Suppressor macrophage treated with lipopolysaccharide for 1 hour (primary cell): Measurements from ENCODE around the gene MRPS2.
A peak's percentile ranks its signal among the peaks of the same experiment; 100 is the strongest.
"Not testable (repeated sequence)": the region's sequence is repeated elsewhere in the genome, so short reads cannot be mapped to it uniquely, and the experiment has no call there.

Experiments used
- DNase-seq, 3 donors: peaks; one replicate each; pipeline ENCODE4 v3.0.0-alpha.2; 2020 to 2022

Gene MRPS2

GRCh38 chr9:135500525-135501260 lies at the start of gene MRPS2:
TSS of gene MRPS2 (plus strand) at chr9:135500682. CDS start at chr9:135500711, 29 bp downstream.
- peak; percentile 91 to 97 (median 94) for DNase-seq

- DNase-seq, result no peak
Measured at GRCh38 chr9:135450956-135451355, 49.5 kb upstream of the MRPS2 start.

- DNase-seq, result not testable (repeated sequence)
Measured at GRCh38 chr9:135451909-135452308, 48.6 kb upstream of the MRPS2 start.

- no peak for DNase-seq
Measured at GRCh38 chr9:135454737-135455136, 45.7 kb upstream of the MRPS2 start.

GRCh38 chr9:135455401-135456030 lies 45.0 kb upstream of the MRPS2 start:
- no peak for DNase-seq

GRCh38 chr9:135456436-135457104 lies 43.9 kb upstream of the MRPS2 start:
- no peak for DNase-seq

GRCh38 chr9:135458478-135458877 lies 42.0 kb upstream of the MRPS2 start:
- DNase-seq, result not testable (repeated sequence)

GRCh38 chr9:135461936-135462335 lies 38.5 kb upstream of the MRPS2 start:
- no peak for DNase-seq

GRCh38 chr9:135463140-135463539 lies 37.3 kb upstream of the MRPS2 start:
- DNase-seq, result peak; percentile 42 to 48 (median 47)

- DNase-seq, result no peak
Measured at GRCh38 chr9:135464181-135464580, 36.3 kb upstream of the MRPS2 start.

GRCh38 chr9:135468854-135469521 lies 31.5 kb upstream of the MRPS2 start:
- DNase-seq, result peak; percentile 75 to 83 (median 81)

GRCh38 chr9:135471791-135472640 lies 28.5 kb upstream of the MRPS2 start:
- no peak for DNase-seq

- DNase-seq, result no peak
Measured at GRCh38 chr9:135473972-135474543, 26.4 kb upstream of the MRPS2 start.

- peak; percentile 36 to 60 (median 44) for DNase-seq
Measured at GRCh38 chr9:135474915-135475314, 25.6 kb upstream of the MRPS2 start.

- no peak for DNase-seq
Measured at GRCh38 chr9:135476561-135477355, 23.7 kb upstream of the MRPS2 start.

- DNase-seq, result no peak
Measured at GRCh38 chr9:135478191-135478590, 22.3 kb upstream of the MRPS2 start.

- peak; percentile 50 to 70 (median 61) for DNase-seq
Measured at GRCh38 chr9:135478829-135479468, 21.5 kb upstream of the MRPS2 start.

- DNase-seq, result peak in 2 of 3 donors; percentile 28 to 42
Measured at GRCh38 chr9:135479469-135480052, 20.9 kb upstream of the MRPS2 start, which contains the start of gene PPP1R26. TSS of gene PPP1R26 (plus strand) at chr9:135479782. CDS start at chr9:135484511, 4,729 bp downstream.

GRCh38 chr9:135480071-135480939 lies 20.2 kb upstream of the MRPS2 start:
- DNase-seq, result peak; percentile 41 to 77 (median 59)
